ENCODE measurements around the gene CIT. TPM values are rescaled to one million over a fixed set of nuclear protein-coding genes. Genes with fewer than 3 reads are reported as not detected.

Gene CIT
- total RNA-seq, 6 experiments from 2014 or later, result 1.8 to 12.8 (median 3.3) TPM

- Histone ChIP-seq H3K9me3 (no peaks in the 10 kb centered on the region), H3K4me3 (no peak overlapping the region), H3K36me3 (no peaks in the 10 kb centered on the region), H3K27ac (no peak overlapping the region), H3K27me3 (no peaks in the 10 kb centered on the region), H3K4me1 (no peaks in the 10 kb centered on the region)
- WGBS (ENCODE audit: insufficient coverage, low coverage, low lambda C conversion rate, missing lambda C conversion rate), result 89% methylated on average over 2 of the region's 2 CpGs
- TF ChIP-seq POLR2A (IDR thresholded peaks at IDR 0.05), result no peak
- TF ChIP-seq CTCF (IDR thresholded peaks at IDR 0.05), result no peak
- DNase-seq (no peak), ATAC-seq (no peak)
- intact Hi-C loops (cut with DNase I), result no loop called here
Observed at GRCh38 chr12:119746169-119746568, 131.0 kb downstream of the CIT start.

- H3K36me3 ChIP-seq, result no peaks in the 10 kb centered on the region
- 100% methylated on average over 1 of the region's 1 CpG for WGBS (ENCODE audit: insufficient coverage, low coverage, low lambda C conversion rate, missing lambda C conversion rate)
- no peak overlapping the region for H3K27ac ChIP-seq
- no peaks in the 10 kb centered on the region for H3K9me3 ChIP-seq
- ATAC-seq (no peak), DNase-seq (no peak)
- no peaks in the 10 kb centered on the region for H3K27me3 ChIP-seq
- no peak overlapping the region for H3K4me3 ChIP-seq
- no peaks in the 10 kb centered on the region for H3K4me1 ChIP-seq
- TF ChIP-seq POLR2A (IDR thresholded peaks at IDR 0.05), result no peak
- no peak for TF ChIP-seq CTCF (IDR thresholded peaks at IDR 0.05)
- intact Hi-C loops (cut with DNase I), result no loop called here
Observed at GRCh38 chr12:119744900-119745606, 132.1 kb downstream of the CIT start.

GRCh38 chr12:119742700-119743099 is 134.4 kb downstream of the CIT start:
- no peaks in the 10 kb centered on the region for H3K4me1 ChIP-seq
- H3K36me3 ChIP-seq, result no peaks in the 10 kb centered on the region
- 88% methylated on average over 3 of the region's 3 CpGs for WGBS (ENCODE audit: insufficient coverage, low coverage, low lambda C conversion rate, missing lambda C conversion rate)
- H3K27me3 ChIP-seq, result no peaks in the 10 kb centered on the region
- no peak for DNase-seq
- H3K4me3 ChIP-seq, result no peak overlapping the region
- no peak overlapping the region for H3K27ac ChIP-seq
- ATAC-seq, result no peak
- TF ChIP-seq CTCF (IDR thresholded peaks at IDR 0.05) (no peak), POLR2A (IDR thresholded peaks at IDR 0.05) (no peak)
- H3K9me3 ChIP-seq, result no peaks in the 10 kb centered on the region
- intact Hi-C loops (cut with DNase I), result no loop called here

GRCh38 chr12:119740830-119741229 is 136.3 kb downstream of the CIT start:
- H3K36me3 ChIP-seq, result no peaks in the 10 kb centered on the region
- 100% methylated on average over 3 of the region's 4 CpGs for WGBS (ENCODE audit: insufficient coverage, low coverage, low lambda C conversion rate, missing lambda C conversion rate)
- no peak overlapping the region for H3K27ac ChIP-seq
- TF ChIP-seq POLR2A (IDR thresholded peaks at IDR 0.05) (no peak), CTCF (IDR thresholded peaks at IDR 0.05) (no peak)
- DNase-seq (no peak), ATAC-seq (no peak)
- intact Hi-C loops (cut with DNase I), result no loop called here
- no peak overlapping the region for H3K4me3 ChIP-seq
- H3K9me3 ChIP-seq, result no peaks in the 10 kb centered on the region
- no peaks in the 10 kb centered on the region for H3K27me3 ChIP-seq
- H3K4me1 ChIP-seq, result no peaks in the 10 kb centered on the region
